ENCODE data around the gene AEBP2.

DNA sequence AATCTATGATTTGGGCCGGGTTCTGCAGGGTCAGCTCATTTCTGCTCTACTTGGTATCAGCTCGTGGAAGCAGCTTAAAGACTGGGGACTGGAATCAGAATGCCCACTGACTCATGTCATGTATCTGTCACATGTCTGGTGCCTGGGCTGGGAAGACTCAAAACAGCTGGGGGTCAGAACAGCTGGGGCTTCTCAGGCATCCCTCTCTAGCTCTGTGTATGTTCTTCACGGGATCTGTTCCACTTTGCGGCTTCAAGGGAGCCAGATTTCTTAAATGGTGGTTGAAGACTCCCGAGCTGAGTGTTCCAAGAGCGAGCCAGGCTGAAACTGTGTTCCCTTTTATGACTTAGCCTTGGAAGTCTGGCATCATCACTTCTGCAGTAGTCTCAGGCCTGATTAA, 11.9 kb downstream of the AEBP2 start:
- TF ChIP-seq, protein P1, sequence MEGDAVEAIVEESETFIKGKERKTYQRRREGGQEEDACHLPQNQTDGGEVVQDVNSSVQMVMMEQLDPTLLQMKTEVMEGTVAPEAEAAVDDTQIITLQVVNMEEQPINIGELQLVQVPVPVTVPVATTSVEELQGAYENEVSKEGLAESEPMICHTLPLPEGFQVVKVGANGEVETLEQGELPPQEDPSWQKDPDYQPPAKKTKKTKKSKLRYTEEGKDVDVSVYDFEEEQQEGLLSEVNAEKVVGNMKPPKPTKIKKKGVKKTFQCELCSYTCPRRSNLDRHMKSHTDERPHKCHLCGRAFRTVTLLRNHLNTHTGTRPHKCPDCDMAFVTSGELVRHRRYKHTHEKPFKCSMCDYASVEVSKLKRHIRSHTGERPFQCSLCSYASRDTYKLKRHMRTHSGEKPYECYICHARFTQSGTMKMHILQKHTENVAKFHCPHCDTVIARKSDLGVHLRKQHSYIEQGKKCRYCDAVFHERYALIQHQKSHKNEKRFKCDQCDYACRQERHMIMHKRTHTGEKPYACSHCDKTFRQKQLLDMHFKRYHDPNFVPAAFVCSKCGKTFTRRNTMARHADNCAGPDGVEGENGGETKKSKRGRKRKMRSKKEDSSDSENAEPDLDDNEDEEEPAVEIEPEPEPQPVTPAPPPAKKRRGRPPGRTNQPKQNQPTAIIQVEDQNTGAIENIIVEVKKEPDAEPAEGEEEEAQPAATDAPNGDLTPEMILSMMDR (IDR thresholded peaks at IDR 0.05; ENCODE audit: low read depth, low read length): no peak
- no peak for TF ChIP-seq EZH2phosphoT487 (IDR thresholded peaks at IDR 0.05; ENCODE audit: low read depth)

All from OCI-LY3 (cell line).